Peyer's patch (tissue), 4 donors: ENCODE results near the gene AKAP6. TPM values are rescaled to one million over a fixed set of nuclear protein-coding genes. Genes with fewer than 3 reads are reported as not detected.

ENCODE experiments used
- DNase-seq, 3 donors: peaks; one replicate each; pipeline ENCODE4 v3.0.0-alpha.2; 2017 to 2019
- H3K27ac ChIP-seq, 4 donors: fragments of 200-600 bp; sonication (generic); one replicate each; pipeline ENCODE4 v1.5.1; 2016 to 2019
- H3K27me3 ChIP-seq, 2 donors: fragments of 200-600 bp; sonication (generic); one replicate each; pipeline ENCODE4 v1.5.1; 2019
- H3K36me3 ChIP-seq, 3 donors: fragments of 200-600 bp; sonication (generic); one replicate each; pipeline ENCODE4 v1.5.1; 2016 to 2019
- H3K4me1 ChIP-seq, 4 donors: fragments of 200-600 bp; sonication (generic); one replicate each; pipeline ENCODE4 v1.5.1; 2016 to 2019
- H3K4me3 ChIP-seq, 4 donors: fragments of 200-600 bp; sonication (generic); 1 replicate in 3 of 4; 2 replicates in 1 of 4; pipeline ENCODE4 v1.5.1; 2016 to 2019; ENCODE audit warnings: mild to moderate bottlenecking in 1 of 4
- H3K9me3 ChIP-seq, 4 donors: fragments of 200-600 bp; sonication (generic); one replicate each; pipeline ENCODE4 v1.5.1; 2016 to 2019; ENCODE audit warnings: mild to moderate bottlenecking in 1 of 4
- POLR2A ChIP-seq, 2 donors: fragments of 450-650 bp; IDR thresholded peaks; one replicate each; pipeline ENCODE4 v1.5.1; 2017; ENCODE audit warnings: antibody characterized with exemption in 2 of 2, mild to moderate bottlenecking in 2 of 2, moderate library complexity in 2 of 2
- total RNA-seq, 4 donors: library from RNA; depleted of rRNA; stranded (reverse); fragments of >200 nt; gene quantifications; one replicate each; pipeline ENCODE4 v1.1.0, GENCODE V29; 2016
- TF ChIP-seq, protein P1 (sequence below), 6 experiments: fragments of 450-650 bp in 4 of 6; fragments of 200-600 bp in 2 of 6; sonication (generic) in 1 of 6; IDR thresholded peaks; one replicate each; pipeline ENCODE4 v1.5.1; 2017 to 2019; ENCODE audit warnings: antibody characterized with exemption in 6 of 6, mild to moderate bottlenecking in 3 of 6, moderate library complexity in 1 of 6

AKAP6 gene
- total RNA-seq, 4 donors from 2014 or later: 7.6 to 21.5 (median 12.2) TPM

DNA sequence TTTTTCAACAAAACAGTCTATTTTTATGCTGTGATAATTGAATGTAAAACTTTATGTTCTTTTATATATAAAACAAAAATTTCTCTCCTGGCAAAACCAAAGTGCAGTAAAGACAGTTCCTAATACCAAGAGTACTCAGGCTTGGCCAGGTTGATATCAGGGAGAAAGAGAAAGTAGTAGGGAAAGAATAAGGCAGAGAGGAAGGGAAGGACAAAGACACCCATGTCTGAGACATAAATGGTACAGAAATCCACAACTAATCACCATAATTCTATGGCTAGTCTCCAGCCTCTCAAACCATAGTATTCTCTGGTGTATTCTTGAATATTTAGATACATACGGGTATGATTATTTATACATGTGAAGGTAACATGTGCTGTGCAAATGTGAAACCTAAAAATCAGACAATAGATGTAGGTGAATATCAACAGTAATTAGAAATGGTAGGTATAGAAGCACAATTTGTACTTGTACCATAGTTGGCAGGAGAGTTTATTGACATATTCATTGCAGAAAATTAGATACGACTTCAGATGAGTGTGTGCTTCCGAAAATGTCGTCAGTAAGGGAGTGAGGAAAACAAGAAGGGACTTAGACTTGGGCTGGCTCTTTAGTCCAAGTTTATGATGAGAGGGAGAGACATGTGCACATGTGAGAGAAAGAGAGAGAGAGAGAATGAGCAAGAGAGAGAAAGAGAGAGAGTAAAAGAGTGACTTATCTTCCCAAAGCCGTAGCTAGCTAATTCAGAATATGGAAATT, 378.8 kb downstream of the AKAP6 start:
- DNase-seq: no peak
- Histone ChIP-seq H3K4me1 (peaks cover 0 to 7% (median 0%) of the 10 kb centered on the region in 4 donors), H3K4me3 (no peak overlapping the region), H3K27me3 (no peaks in the 10 kb centered on the region), H3K27ac (peak overlapping the region in 1 of 4 donors; percentile 46), H3K9me3 (no peaks in the 10 kb centered on the region), H3K36me3 (no peaks in the 10 kb centered on the region)
- TF ChIP-seq POLR2A (IDR thresholded peaks at IDR 0.05): no peak

DNA sequence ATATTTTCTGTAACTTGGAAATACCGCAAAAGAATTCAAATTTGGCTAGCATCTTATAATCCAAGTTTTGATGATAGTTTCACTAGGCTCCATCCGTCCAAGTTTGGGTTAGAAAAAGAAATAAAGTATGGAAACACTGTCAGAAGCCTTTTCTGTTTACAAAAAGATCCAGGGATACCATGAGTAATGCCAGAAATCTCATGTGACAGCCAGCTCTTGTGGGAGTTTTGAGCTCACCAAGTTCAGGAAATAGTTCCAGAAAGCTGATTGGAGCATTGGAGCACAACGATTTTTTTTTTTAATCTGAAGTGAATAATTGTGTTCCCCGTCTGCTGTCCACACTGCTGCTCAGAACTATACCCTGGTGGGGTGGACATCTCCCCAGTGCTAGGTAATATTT, 379.9 kb downstream of the AKAP6 start:
- Histone ChIP-seq H3K27me3 (no peaks in the 10 kb centered on the region), H3K27ac (peak overlapping the region in 2 of 4 donors; percentile 18 to 46), H3K36me3 (no peaks in the 10 kb centered on the region), H3K4me1 (peaks cover 0 to 7% (median 0%) of the 10 kb centered on the region in 4 donors), H3K9me3 (no peaks in the 10 kb centered on the region), H3K4me3 (no peak overlapping the region)
- TF ChIP-seq, protein P1, sequence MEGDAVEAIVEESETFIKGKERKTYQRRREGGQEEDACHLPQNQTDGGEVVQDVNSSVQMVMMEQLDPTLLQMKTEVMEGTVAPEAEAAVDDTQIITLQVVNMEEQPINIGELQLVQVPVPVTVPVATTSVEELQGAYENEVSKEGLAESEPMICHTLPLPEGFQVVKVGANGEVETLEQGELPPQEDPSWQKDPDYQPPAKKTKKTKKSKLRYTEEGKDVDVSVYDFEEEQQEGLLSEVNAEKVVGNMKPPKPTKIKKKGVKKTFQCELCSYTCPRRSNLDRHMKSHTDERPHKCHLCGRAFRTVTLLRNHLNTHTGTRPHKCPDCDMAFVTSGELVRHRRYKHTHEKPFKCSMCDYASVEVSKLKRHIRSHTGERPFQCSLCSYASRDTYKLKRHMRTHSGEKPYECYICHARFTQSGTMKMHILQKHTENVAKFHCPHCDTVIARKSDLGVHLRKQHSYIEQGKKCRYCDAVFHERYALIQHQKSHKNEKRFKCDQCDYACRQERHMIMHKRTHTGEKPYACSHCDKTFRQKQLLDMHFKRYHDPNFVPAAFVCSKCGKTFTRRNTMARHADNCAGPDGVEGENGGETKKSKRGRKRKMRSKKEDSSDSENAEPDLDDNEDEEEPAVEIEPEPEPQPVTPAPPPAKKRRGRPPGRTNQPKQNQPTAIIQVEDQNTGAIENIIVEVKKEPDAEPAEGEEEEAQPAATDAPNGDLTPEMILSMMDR (IDR thresholded peaks at IDR 0.05): no peak
- no peak for TF ChIP-seq POLR2A (IDR thresholded peaks at IDR 0.05)
- no peak for DNase-seq

DNA sequence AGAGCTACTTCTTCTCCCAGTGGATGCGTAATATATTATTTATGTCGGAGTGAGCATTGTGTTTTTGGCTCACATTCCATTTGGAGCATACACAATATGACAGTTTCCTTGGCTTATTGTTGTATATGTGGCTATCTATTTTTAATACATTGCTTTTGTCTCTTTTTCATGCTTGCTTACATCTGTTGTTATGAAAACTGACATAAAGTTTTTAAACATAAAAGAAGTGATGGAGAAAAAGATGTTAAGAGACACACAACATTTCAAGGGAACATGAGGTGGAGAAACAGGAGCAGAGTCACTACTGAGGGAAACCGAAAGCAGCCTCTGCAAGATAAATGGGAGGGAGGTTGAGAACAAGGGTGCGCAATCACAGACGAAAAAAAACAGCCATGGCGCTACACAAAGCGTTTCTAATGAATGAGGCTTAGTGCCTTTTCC, 381.2 kb downstream of the AKAP6 start:
- Histone ChIP-seq H3K36me3 (no peaks in the 10 kb centered on the region), H3K27me3 (no peaks in the 10 kb centered on the region), H3K27ac (peak overlapping the region in 1 of 4 donors; percentile 46), H3K4me3 (no peak overlapping the region), H3K9me3 (no peaks in the 10 kb centered on the region), H3K4me1 (peaks cover 0 to 7% (median 0%) of the 10 kb centered on the region in 4 donors)
- no peak for TF ChIP-seq POLR2A (IDR thresholded peaks at IDR 0.05)
- TF ChIP-seq, protein P1 (IDR thresholded peaks at IDR 0.05): no peak
- DNase-seq: no peak

DNA sequence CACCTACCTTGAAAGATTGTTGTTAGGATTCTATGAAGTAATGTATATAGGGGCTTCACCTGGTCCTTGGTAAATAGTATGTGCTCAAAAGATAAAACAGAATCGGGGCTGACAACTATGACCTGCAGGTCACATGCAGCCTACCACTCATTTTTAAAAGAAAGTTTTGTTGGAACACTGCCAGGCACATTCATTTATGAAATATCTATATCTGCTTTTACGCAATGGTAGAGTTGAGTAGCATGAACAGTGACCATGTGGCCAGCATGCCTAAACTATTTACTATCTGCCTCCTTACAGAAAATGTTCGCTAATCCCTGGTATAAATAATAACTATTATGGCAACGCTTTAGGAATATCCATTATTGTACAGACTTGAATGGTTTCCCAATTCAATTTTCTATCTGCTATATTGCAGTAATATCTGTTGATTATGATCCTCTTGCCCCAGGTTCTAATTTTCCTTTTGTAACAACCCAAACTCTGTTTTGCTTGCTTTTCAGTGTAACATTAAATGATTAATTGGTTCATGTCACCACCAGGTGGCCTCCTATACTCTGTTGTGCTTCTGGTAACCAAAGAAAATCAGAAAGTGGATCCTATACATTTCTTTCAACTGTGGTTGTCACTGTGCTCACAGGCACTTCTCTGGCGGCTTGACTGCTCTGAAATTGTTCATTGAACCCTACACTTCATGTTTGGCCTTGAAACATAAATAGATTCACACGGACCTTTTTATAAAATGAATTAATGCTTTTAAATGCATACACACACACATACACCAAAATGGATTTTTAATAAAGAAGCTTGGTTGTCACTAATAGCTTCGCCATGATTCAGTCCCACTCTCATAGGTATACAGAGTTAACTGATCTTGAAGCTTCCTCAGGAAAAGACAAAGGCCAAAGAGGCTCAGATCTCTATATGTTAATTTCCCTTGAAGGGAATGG, 381.9 kb downstream of the AKAP6 start:
- Histone ChIP-seq H3K4me3 (no peak overlapping the region), H3K27ac (peak overlapping the region in 1 of 4 donors; percentile 46), H3K9me3 (no peaks in the 10 kb centered on the region), H3K4me1 (peaks cover 0 to 7% (median 0%) of the 10 kb centered on the region in 4 donors), H3K27me3 (no peaks in the 10 kb centered on the region), H3K36me3 (no peaks in the 10 kb centered on the region)
- TF ChIP-seq, protein P1 (IDR thresholded peaks at IDR 0.05): peak in 5 of 6 experiments; percentile 28 to 55 (median 50)
- no peak for TF ChIP-seq POLR2A (IDR thresholded peaks at IDR 0.05)
- no peak for DNase-seq

DNA sequence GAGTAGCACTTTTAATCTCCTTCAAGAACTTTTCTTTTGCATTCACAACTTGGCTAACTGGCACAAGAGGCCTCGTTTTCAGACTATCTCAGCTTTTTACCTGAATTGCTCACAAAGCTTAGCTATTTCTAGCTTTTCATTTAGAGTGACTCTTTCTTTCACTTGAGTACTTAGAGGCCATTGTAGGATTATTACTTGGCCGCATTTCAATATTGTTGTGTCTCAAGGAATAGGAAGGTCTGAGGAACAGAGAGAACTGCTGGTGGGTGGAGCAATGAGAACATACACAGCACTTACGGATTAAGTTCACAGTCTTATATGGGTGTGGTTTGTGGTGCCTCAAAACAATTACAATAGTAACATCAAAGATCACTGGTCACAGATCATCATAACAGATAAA, 384.8 kb downstream of the AKAP6 start:
- Histone ChIP-seq H3K4me1 (peaks cover 0 to 7% (median 0%) of the 10 kb centered on the region in 4 donors), H3K9me3 (no peaks in the 10 kb centered on the region), H3K4me3 (no peak overlapping the region), H3K27me3 (no peaks in the 10 kb centered on the region), H3K27ac (no peak overlapping the region), H3K36me3 (no peaks in the 10 kb centered on the region)
- DNase-seq: no peak
- TF ChIP-seq, protein P1 (IDR thresholded peaks at IDR 0.05): no peak
- TF ChIP-seq POLR2A (IDR thresholded peaks at IDR 0.05): no peak
